Liver (tissue), 3 donors: ENCODE data around the gene NHLRC3.

ENCODE experiments used
- CTCF ChIP-seq: fragments of 150-350 bp; IDR thresholded peaks from 2 replicates; pipeline ENCODE4 v1.5.1; 2017; ENCODE audit warnings: improper control_type of control experiment, low read depth, low read length; ENCODE audit not compliant: missing input control
- EGR1 ChIP-seq, 2 donors: IDR thresholded peaks; 2 replicates each; pipeline ENCODE4 v1.6.1; 2016 to 2018; ENCODE audit warnings: antibody characterized with exemption in 2 of 2, low read depth in 2 of 2
- FOXA1 ChIP-seq: IDR thresholded peaks from 2 replicates; pipeline ENCODE4 v1.6.1; 2016; ENCODE audit warnings: antibody characterized with exemption
- FOXA2 ChIP-seq: IDR thresholded peaks from 2 replicates; pipeline ENCODE4 v1.6.1; 2016; ENCODE audit warnings: antibody characterized with exemption
- SP1 ChIP-seq: IDR thresholded peaks from 2 replicates; pipeline ENCODE4 v1.6.1; 2018; ENCODE audit warnings: antibody characterized with exemption, mild to moderate bottlenecking
- YY1 ChIP-seq: IDR thresholded peaks from 2 replicates; pipeline ENCODE4 v1.6.1; 2016; ENCODE audit warnings: antibody characterized with exemption, mild to moderate bottlenecking
- donor health status: healthy.
- donor health status: healthy.

DNA sequence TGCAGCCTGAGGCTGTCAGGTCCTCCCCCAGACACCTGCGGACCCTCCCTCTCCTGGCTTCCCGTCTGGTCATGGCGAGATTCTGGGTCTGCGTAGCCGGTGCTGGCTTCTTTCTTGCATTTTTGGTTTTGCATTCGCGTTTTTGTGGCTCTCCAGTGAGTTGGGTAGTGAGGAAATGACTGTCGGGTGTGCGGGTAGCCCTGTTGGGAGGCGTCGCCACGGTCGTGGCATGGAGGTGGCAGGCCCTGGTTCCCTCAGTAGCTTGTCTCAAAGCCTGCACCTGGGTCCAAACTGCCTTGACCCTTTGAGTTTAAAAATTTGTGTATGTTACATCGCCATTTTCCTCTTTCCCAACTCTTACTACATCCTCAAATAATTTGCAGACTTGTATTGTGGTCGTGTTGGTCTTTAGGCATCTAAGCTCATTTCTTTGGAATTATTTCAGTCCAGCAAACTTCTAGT is 344 bp downstream of the NHLRC3 start:
- TF ChIP-seq CTCF (no peak), SP1 (no peak), FOXA1 (no peak), FOXA2 (no peak), EGR1 (IDR thresholded peaks at IDR 0.05; ENCODE audit: low read depth in 2 of 2) (no peak), YY1 (peak; percentile 10)
